HG03457 (cell line): ENCODE results near the gene TGDS.

ENCODE experiments used
- ATAC-seq: cut with Tn5 transposase; IDR thresholded peaks from one replicate; pipeline ENCODE4 v1.9.1; 2021; ENCODE audit warnings: moderate number of reproducible peaks; ENCODE audit not compliant: unreplicated experiment

The TGDS gene

GRCh38 chr13:94601446-94602431, 5.8 kb upstream of the TGDS start, which contains the start of gene GPR180:
Gene GPR180 (plus strand): TSS chr13:94601857. CDS start chr13:94601928, 71 bp downstream.
- peak; percentile 99 for ATAC-seq

- no peak for ATAC-seq
These were observed 3.9 kb upstream of the TGDS start for GRCh38 chr13:94599877-94600276.

DNA sequence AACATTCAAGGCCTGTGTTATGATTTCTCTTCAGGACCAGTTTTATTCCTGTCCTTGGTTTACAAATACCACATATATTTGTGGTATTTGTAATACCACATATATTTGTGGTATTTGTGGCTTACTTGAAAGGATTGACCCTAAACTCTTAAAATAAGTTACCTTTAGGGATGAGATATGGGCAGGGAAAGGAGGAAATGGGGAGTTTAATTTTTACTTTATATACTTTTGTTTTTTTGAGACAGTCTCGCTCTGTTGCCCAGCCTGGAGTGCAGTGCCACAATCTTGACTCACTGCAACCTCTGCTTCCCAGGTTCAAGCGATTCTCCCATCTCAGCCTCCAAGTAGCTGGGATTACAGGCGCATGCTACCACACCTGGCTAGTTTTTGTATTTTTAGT, 2.3 kb upstream of the TGDS start:
- ATAC-seq = no peak

GRCh38 chr13:94596575-94596971, 621 bp upstream of the TGDS start:
- ATAC-seq = no peak

- ATAC-seq = peak; percentile 34
These were observed 677 bp downstream of the TGDS start for GRCh38 chr13:94595001-94595949.

DNA sequence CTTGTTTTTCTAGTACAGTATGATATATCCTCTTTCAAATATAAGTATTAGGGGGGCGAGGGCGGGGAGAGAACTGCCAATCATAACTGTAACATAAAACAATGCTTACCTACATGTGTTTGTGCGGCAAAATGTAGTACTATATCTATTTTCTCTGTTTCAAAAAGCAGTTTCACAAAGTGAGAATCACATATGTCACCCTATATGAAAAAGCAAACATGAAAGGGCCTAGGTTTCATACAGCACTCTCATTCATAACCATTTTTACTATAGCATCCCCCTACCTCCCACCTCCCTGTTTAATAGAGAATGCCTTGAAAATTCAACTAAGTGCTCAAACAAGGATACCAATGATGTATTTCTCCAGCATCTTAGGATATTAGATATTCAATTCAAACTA, 5.2 kb downstream of the TGDS start:
- ATAC-seq = no peak

DNA sequence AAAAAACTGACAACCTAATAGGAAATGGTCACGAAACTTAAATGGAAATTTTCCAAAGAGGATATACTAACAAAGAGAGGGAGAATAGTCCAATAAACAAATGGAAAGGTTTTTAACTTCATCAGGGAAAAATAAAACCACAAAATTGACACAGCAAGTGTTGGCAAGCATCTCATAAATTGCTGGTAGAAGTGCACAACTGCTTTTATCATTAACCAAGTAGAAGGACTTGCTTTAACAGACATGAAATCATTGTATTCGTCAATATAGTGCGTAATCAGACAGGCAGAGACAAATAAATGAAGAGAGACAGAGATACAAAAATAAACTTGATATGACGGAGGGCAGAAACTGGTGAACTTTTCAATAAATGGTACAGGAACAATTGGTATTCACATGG, 7.4 kb downstream of the TGDS start:
- no peak for ATAC-seq

DNA sequence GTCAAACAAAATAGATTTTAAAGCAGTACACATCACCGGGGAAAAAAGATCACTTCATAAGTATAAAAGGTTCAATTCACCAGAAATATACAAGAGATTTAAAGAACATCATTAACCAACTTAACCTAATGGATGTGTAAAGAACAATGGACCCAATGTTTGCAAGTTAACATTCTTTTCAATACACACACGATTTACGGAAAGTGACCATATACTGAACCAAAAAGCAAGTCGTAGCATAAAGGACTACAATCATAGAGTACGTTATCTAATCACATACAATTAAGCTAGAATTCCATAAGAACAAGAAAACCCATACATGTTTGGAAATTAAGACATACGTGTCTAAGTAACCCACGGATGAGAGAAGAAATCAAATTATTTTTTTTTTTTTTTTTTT, 9.6 kb downstream of the TGDS start:
- ATAC-seq = no peak

DNA sequence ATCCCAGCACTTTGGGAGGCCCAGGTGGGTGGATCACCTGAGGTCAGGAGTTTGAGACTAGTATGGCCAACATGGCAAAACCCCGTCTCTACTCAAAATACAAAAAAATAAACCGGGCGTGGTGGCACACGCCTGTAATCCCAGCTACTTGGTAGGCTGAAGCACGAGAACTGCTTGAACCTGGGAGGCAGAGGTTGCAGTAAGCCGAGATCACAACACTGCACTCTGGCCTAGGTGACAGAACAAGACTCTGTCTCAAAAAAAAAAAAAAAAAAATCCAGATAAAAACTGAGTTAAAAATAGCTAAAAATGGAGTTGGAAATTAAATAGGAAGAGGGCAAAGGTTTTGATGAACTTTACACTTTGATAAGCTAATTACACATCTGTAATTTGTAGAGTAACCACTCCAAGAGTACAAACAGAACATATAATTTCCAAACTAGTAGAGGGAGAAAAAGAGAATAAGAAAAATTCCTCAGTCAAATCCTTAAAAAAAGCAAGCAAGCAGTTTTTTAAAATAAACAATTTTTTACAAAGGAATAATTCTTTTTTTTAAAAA, 10.3 kb downstream of the TGDS start:
- ATAC-seq = no peak

DNA sequence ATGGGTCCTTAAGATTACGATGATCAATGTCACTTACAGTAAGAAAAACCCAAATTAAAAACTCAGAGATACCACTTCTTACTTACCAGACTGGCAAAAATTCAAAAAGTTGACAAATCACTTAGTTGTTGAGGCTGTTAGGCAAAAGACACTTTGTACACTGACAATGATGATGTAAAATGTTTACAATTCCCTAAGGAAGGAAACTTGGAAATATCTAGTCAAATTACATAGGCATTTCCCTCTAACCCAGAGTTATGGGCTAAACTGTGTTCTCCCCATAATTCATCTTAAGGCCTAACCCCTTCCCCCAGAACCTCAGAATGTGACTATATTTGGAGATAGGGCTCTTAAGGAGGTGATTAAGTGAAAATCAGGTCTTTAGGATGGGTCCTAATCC, 12.0 kb downstream of the TGDS start:
- ATAC-seq = no peak

GRCh38 chr13:94579063-94579462, 16.9 kb downstream of the TGDS start:
- ATAC-seq = no peak

GRCh38 chr13:94569615-94570014, 26.3 kb downstream of the TGDS start:
- ATAC-seq = no peak

- ATAC-seq = no peak
These were observed 27.5 kb downstream of the TGDS start for GRCh38 chr13:94568443-94568842.

DNA sequence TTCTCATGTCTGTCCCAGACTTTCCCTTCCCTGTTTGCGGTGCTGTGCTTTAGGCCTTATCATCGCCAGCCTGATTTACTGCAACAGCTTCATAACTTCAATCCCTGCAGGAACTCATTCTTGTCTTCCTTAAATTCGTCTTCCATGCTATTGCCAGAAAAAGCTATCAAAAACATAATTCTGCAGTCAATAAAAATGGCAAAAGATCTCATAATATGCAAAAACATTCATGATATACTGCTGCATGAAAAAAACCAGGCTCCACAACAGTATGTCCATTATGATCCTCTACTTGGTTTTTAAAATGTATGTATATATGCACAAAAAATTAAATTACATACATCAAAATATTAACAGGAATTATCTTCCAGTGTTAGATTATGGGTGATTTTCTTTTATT, 28.4 kb downstream of the TGDS start:
- no peak for ATAC-seq

DNA sequence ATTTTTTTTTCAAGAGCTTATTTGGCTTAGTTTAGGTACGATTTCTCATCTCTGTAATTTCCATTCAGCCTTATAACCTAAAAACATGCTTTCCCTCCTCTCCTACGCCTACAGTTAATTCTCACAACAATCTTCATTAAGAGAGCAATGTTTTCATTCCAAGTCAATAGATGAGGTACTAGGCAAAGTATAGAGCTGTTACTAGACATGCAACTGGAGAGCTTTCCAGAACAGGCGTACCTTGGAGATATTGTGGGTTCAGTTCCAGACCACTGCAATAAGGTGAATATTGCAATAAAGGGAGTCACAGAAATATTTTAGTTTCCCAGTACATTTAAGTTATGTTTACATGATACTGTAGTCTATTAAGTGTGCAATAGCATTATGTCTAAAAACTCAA, 34.8 kb downstream of the TGDS start:
- ATAC-seq = no peak

DNA sequence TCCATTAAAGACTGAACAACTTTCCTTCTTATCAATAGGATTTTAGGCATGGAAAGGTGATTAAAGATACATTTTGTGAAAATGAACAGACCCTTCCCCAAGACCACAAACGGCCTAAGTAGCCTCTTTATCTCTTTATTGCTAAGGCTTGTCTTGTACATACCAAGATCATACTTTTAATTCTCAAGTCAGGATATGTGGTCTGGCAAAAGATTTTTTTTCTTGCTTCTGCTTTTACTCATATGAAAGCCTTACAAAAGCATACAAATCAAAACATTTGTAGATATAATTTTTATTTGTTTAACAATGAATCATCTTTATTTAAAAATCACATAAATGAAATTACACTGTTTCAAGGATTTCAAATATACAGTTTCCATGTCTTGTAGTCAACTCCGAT, 35.8 kb downstream of the TGDS start:
- no peak for ATAC-seq

- ATAC-seq = no peak
These were observed 36.6 kb downstream of the TGDS start for GRCh38 chr13:94559222-94559795.

DNA sequence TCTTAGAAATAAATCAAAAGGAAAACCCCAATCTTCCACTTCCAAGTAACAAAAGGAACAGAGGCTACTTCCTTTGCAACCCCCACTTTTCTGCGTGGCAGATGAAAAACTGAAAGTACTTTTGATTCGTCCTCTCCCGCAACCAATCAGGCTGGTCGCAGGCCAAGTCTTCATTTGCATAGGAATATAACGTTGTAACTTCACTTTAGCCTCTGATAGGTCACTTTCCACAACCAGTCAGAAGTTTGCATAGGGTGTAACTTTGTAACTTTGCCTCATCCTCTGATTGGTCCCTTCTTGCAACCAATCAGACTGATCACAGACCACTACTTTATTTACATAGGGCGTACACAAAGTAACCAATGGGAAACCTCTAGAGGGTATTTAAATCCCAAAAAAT, 37.2 kb downstream of the TGDS start:
- ATAC-seq = no peak

- ATAC-seq = no peak
These were observed 38.2 kb downstream of the TGDS start for GRCh38 chr13:94557684-94558235.

DNA sequence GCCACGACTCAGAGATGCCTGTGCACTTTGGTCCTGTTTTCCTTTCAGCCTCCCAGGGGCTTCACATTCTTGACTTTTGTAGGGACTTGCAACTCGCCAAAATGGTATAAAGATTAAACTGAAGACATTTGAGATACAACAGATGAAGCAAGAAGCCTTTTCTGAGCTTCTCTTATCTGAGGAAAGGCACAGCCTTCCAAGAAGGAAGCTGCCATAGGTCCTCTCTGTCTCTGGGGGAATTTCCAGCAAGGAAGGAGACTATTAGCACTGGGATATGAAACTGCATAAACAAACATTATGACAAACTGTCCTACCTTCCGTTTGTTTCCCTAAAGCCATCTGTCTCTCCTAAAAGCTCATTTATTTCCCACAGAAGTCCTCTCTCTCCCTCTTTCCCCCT, 39.3 kb downstream of the TGDS start:
- ATAC-seq = no peak

GRCh38 chr13:94556041-94556440, 39.9 kb downstream of the TGDS start:
- ATAC-seq = no peak
